ENCODE data around the gene PTCD1.

The PTCD1 gene

DNA sequence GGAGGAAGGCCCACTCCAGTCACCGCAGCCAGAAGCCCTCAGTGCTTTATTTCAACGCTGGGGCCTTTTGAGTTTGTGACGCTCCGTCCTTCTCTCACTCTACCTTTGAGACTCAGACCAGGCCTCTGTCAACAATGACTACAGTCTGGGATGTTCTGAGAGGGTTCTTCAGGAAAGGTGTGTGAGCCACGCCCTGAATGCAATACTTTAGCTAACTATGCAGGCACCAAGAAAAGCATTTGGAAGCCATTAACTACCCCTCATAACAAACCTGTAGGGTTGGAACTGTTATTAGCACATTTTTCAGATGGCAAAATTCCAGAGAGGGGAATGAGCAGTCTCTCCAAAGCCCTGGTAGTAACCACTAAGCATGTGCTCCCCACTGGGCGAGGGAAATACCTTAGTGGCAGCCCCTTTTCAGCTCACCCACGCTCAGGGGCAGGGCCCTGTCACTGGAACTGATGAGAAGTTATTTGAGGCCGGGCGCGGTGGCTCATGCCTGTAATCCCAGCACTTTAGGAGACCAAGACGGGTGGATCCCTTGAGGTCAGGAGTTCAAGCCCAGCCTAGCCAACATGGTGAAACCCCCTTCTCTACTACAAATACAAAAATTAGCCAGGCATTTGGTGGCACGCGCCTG lies 69.7 kb downstream of the PTCD1 start:
- DNase-seq (ENCODE audit: low read depth), result no peak

Data from ELR (cell line).